Transverse colon (tissue), 4 donors: ENCODE results near the gene NTF4. TPM values are rescaled to one million over a fixed set of nuclear protein-coding genes. Genes with fewer than 3 reads are reported as not detected.

Experiments used
- DNase-seq: peaks from one replicate; pipeline ENCODE4 v3.0.0-alpha.2; 2019
- H3K27ac ChIP-seq, 4 donors: fragments of 200-600 bp; sonication (generic); 2 replicates each; pipeline ENCODE4 v1.5.1; 2016 to 2018; ENCODE audit warnings: inconsistent platforms in 4 of 4
- H3K27me3 ChIP-seq: fragments of 200-600 bp; sonication (generic); 2 replicates; pipeline ENCODE4 v1.5.1; 2017; ENCODE audit warnings: inconsistent platforms
- H3K36me3 ChIP-seq, 4 donors: fragments of 200-600 bp; sonication (generic); 2 replicates each; pipeline ENCODE4 v1.5.1; 2017 to 2019; ENCODE audit warnings: inconsistent platforms in 4 of 4
- H3K4me1 ChIP-seq, 4 donors: fragments of 200-600 bp; sonication (generic); 2 replicates each; pipeline ENCODE4 v1.5.1; 2017 to 2020; ENCODE audit warnings: inconsistent platforms in 4 of 4
- H3K4me3 ChIP-seq, 4 donors: fragments of 200-600 bp; sonication (generic); 1 replicate in 1 of 4; 2 replicates in 3 of 4; pipeline versions ENCODE4 v1.5.1 to v1.6.1; 2017 to 2019; ENCODE audit warnings: inconsistent platforms in 4 of 4
- H3K9me3 ChIP-seq, 2 donors: fragments of 200-600 bp; sonication (generic); 2 replicates each; pipeline ENCODE4 v1.5.1; 2017 to 2019; ENCODE audit warnings: inconsistent platforms in 2 of 2
- EP300 ChIP-seq: sonication (generic); formaldehyde crosslinking; IDR thresholded peaks from one replicate; pipeline ENCODE4 v1.6.1; 2017; ENCODE audit warnings: antibody characterized with exemption, low read depth
- POLR2A ChIP-seq: fragments of 450-650 bp; IDR thresholded peaks from one replicate; pipeline ENCODE4 v1.6.1; 2016; ENCODE audit warnings: antibody characterized with exemption, mild to moderate bottlenecking, moderate library complexity
- POLR2AphosphoS5 ChIP-seq, 3 donors: sonication (generic); formaldehyde crosslinking; IDR thresholded peaks; one replicate each; pipeline ENCODE4 v1.6.1; 2016; ENCODE audit warnings: antibody characterized with exemption in 3 of 3
- WGBS, 2 donors: methylation state at CpG; one replicate each; pipeline ENCODE4 v1.1.5; 2018; ENCODE audit warnings: low coverage in 1 of 2; 5-methylcytosine and 5-hydroxymethylcytosine counted together
- in situ Hi-C, 4 donors: fragments of 200-750 bp; cut with MboI; loops; one replicate each; pipeline versions ENCODE4 v1.15.0 to v1.15.1; 2017; ENCODE audit warnings: low sequenced_read_pairs in 3 of 4, low pct_ligation_motif_present in 1 of 4, low pct_unique_long_range_greater_than_20kb in 1 of 4
- intact Hi-C: fragments of 100-400 bp; cut with DNase I; formaldehyde crosslinking; loops from one replicate; pipeline ENCODE4 v1.15.1; 2023; ENCODE audit warnings: low total_unique reads
- total RNA-seq, 4 donors: library from RNA; depleted of rRNA; stranded (reverse); fragments of >200 nt; gene quantifications; one replicate each; pipeline ENCODE4 v1.1.0, GENCODE V29; 2016
- TF ChIP-seq, protein P1 (sequence below), 5 experiments: fragments of 200-600 bp in 3 of 5; fragments of 450-650 bp in 2 of 5; sonication (generic) in 3 of 5; IDR thresholded peaks; 1 replicate in 2 of 5; 2 replicates in 3 of 5; pipeline ENCODE4 v1.5.1; 2016 to 2017; ENCODE audit warnings: antibody characterized with exemption in 5 of 5, inconsistent platforms in 3 of 5, mild to moderate bottlenecking in 2 of 5, moderate library complexity in 1 of 5

NTF4 gene
- total RNA-seq, 4 donors from 2014 or later: not detected

DNA sequence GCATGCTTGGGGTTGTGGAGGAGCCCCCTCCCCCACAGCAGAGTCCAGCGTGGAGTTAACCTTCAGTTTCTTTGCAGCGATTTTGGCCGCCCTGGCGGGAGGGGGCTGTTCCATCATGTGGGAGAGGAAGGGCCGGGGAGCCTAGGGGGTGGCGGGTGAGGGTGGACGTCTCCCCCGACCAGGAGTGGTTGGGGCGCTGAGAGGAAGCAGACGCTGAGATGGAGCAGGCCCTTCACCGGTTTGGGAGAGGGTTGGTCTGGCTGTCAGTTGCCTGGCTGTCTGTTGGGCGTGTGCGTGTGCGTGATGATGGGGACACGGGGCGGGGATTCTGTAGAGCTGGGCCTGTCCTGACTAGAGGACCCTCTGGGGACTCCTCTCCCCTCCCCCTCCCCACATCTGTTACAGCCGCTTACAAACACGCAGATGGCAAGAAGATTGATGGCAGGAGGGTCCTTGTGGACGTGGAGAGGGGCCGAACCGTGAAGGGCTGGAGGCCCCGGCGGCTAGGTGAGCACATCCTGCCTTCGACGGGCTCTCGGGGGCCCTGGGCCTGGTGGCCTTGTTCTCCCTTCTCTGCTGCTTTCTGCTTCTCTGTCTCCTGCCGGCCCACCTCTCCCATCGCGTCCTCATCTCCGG lies 39.7 kb upstream of the NTF4 start:
- TF ChIP-seq, protein P1, sequence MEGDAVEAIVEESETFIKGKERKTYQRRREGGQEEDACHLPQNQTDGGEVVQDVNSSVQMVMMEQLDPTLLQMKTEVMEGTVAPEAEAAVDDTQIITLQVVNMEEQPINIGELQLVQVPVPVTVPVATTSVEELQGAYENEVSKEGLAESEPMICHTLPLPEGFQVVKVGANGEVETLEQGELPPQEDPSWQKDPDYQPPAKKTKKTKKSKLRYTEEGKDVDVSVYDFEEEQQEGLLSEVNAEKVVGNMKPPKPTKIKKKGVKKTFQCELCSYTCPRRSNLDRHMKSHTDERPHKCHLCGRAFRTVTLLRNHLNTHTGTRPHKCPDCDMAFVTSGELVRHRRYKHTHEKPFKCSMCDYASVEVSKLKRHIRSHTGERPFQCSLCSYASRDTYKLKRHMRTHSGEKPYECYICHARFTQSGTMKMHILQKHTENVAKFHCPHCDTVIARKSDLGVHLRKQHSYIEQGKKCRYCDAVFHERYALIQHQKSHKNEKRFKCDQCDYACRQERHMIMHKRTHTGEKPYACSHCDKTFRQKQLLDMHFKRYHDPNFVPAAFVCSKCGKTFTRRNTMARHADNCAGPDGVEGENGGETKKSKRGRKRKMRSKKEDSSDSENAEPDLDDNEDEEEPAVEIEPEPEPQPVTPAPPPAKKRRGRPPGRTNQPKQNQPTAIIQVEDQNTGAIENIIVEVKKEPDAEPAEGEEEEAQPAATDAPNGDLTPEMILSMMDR (IDR thresholded peaks at IDR 0.05): no peak
- TF ChIP-seq POLR2AphosphoS5 (IDR thresholded peaks at IDR 0.05) (no peak), EP300 (no peak), POLR2A (no peak)
- intact Hi-C loops: no loop called here
- H3K4me1 ChIP-seq: no peaks in the 10 kb centered on the region
- no peak for DNase-seq
- H3K36me3 ChIP-seq: peaks cover 0 to 66% (median 22%) of the 10 kb centered on the region in 4 donors
- no peaks in the 10 kb centered on the region for H3K9me3 ChIP-seq
- H3K4me3 ChIP-seq: no peak overlapping the region
- no peaks in the 10 kb centered on the region for H3K27me3 ChIP-seq
- H3K27ac ChIP-seq: no peak overlapping the region
- in situ Hi-C loops: no loop called here
- WGBS, 2 donors: 74% methylated on average over 27 of the region's 30 CpGs; no CpG with 5 or more reads in 1 of the 2 donors

DNA sequence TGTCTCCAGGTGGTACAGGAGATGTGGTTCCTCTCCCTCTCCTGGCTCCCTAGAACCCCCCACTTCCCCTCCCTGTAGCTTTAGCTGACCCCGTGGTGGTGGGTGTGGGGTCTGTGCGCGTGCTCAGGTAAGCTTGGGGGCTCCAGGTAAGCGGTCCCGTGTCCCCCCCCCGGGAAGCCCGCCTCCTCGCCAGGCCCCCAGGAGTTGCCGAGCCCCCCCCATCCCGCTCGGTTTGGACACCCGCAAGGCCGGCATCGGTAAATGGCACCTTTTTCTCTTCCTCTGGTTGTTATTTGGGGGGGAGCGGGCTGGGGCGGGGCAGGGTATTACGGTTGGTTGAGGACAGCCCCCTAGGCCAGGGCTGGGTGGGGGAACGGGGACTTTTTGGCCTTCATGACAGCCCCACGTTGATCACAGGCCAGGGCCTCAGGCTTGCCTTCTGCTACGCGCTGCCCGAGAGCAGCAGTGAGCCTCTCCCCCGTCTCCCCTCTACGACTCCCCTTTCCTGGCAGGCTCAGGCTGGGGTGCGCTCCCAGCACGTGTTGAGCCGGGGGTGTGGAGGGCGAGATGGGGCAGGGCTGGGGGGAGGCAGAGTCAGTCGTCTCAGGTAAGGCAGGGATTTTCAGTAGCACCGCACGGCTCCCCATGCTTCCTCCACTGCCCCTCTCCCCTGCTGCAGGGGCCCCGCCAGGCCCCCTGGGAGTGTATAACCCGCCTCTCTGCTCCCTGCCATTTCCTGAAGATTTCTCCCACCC lies 38.9 kb upstream of the NTF4 start:
- H3K27me3 ChIP-seq: no peaks in the 10 kb centered on the region
- H3K9me3 ChIP-seq: no peaks in the 10 kb centered on the region
- H3K4me3 ChIP-seq: no peak overlapping the region
- TF ChIP-seq POLR2A: no peak
- TF ChIP-seq EP300: no peak
- no peak for TF ChIP-seq POLR2AphosphoS5 (IDR thresholded peaks at IDR 0.05)
- TF ChIP-seq, protein P1 (IDR thresholded peaks at IDR 0.05): no peak
- in situ Hi-C loops (no loop called here), intact Hi-C loops (no loop called here)
- DNase-seq: no peak
- 89% methylated on average over 33 of the region's 33 CpGs; no CpG with 5 or more reads in 1 of the 2 donors for WGBS, 2 donors
- H3K36me3 ChIP-seq: peaks cover 0 to 73% (median 27%) of the 10 kb centered on the region in 4 donors
- H3K4me1 ChIP-seq: no peaks in the 10 kb centered on the region
- no peak overlapping the region for H3K27ac ChIP-seq

DNA sequence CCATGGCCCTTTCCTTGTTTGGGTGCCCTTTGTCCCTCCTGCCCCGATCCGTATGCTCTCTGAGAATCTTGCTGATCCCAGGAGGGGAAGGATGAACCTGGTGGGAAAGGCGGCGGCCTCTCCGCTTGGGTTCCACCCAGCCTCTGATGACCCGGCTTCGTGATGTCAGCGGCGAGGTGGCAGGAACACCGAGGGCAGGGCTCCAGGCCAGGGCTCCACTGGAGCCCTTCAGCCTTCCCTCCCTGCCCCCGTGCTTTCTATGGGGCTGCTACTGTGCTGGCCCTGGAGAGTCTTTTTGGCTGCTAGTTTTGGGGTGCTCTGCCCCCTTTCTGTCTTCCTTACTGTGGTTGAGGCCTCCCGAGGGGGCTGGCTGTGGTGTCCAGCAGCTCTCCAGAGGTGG lies 37.7 kb upstream of the NTF4 start:
- TF ChIP-seq POLR2A: no peak
- TF ChIP-seq EP300: no peak
- no peak for TF ChIP-seq POLR2AphosphoS5 (IDR thresholded peaks at IDR 0.05)
- TF ChIP-seq, protein P1 (IDR thresholded peaks at IDR 0.05): no peak
- Histone ChIP-seq H3K27me3 (no peaks in the 10 kb centered on the region), H3K27ac (no peak overlapping the region), H3K4me3 (no peak overlapping the region), H3K4me1 (peaks cover 0 to 3% (median 0%) of the 10 kb centered on the region in 4 donors), H3K36me3 (peaks cover 0 to 65% (median 24%) of the 10 kb centered on the region in 4 donors), H3K9me3 (no peaks in the 10 kb centered on the region)
- 86% methylated on average over 12 of the region's 12 CpGs; no CpG with 5 or more reads in 1 of the 2 donors for WGBS, 2 donors
- no peak for DNase-seq
- intact Hi-C loops (no loop called here), in situ Hi-C loops (no loop called here)

DNA sequence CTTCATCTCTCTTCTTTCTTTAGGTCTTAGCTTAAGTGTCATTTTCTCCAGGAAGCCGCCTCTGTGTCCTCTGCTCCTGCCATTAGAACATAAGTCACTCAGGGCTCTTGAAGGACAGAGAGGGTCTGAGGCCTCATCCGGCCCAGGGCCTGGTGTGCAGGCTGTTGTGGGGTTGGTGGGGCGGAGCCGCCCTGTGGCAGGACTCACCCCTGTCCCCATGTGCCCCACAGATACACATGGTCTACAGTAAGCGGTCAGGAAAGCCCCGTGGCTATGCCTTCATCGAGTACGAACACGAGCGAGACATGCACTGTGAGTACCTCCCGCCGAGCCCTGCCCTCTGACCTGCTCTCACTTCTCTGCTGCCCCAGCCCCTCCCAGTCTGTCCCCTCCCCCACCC lies 36.5 kb upstream of the NTF4 start:
- Histone ChIP-seq H3K27ac (no peak overlapping the region), H3K9me3 (no peaks in the 10 kb centered on the region), H3K4me3 (no peak overlapping the region), H3K27me3 (no peaks in the 10 kb centered on the region), H3K36me3 (peaks cover 0 to 70% (median 24%) of the 10 kb centered on the region in 4 donors), H3K4me1 (peaks cover 0 to 3% (median 0%) of the 10 kb centered on the region in 4 donors)
- DNase-seq: no peak
- WGBS, 2 donors: 86 to 91% methylated on average over 7 to 12 of the region's 12 CpGs
- intact Hi-C loops (no loop called here), in situ Hi-C loops (no loop called here)
- TF ChIP-seq POLR2AphosphoS5 (IDR thresholded peaks at IDR 0.05) (no peak), POLR2A (no peak), EP300 (no peak)
- TF ChIP-seq, protein P1 (IDR thresholded peaks at IDR 0.05): no peak
